Stimulated activated naive CD4-positive, alpha-beta T cell treated with Interleukin-2 at 50 U/mL for 16 hours (primary cell): ENCODE data around the gene SLC29A3.

Experiments
- DNase-seq: peaks from one replicate; lab custom pipeline; 2025; lab: John Stamatoyannopoulos, UW

SLC29A3 gene

DNA sequence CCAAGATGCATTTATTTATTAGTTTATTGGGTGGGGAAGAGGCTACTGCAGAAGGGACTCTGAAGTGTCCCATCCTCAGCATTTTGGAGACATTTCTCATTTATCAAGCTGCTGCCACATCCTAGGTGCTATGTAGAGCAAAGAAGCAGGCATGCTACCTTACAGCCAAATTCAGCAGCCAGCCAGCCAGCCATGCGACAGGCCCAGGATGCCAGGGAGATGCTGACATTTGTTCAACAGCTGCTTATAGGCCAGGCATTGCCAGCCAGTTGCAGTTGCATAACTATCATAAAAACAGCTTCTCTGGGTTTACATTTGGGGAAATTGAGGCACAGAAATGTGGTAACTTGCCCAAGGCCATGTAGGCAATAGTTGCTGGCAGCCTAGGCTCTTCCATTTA lies 2.3 kb downstream of the SLC29A3 start:
- no peak for DNase-seq

DNA sequence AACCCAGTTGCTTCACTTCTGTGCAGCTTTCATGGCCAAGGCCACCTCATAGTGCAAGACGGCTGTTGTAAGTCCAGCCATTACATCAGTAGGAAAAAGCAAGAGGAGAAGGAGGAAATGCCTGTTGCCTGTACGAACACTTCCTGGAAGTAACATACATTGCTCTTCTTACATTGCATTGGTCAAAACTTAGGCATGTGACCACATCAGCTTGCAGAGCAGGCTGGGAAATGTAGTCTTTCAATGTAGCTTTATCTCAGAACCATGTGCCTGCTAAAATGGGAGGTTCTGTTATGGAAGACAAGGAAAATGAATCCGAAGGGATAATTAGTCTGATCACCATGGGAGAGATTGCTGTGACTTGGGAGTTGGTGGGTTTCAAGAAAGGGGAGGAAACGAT lies 4.3 kb downstream of the SLC29A3 start:
- no peak for DNase-seq

- DNase-seq = no peak
These were observed 5.7 kb downstream of the SLC29A3 start for GRCh38 chr10:71324743-71325142.

DNA sequence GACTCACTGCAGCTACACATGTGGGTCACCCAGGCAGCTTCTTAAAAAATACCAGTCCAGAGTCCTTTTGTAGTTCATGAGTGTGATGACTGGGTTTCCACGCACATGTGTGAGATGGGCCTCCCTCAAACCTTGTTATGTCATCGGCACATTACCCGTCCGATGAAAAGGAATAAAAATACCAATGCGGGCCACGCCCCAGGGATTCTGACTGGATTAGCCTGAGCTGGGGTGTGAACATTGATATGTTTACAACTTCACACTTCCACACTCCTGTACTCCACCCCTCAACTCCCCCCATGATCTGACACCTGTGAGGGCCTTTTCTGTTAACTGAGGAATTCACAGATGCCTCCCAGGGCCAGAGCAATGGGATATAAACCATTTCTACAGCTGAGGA lies 6.2 kb downstream of the SLC29A3 start:
- DNase-seq = no peak

GRCh38 chr10:71326464-71326881 lies 7.4 kb downstream of the SLC29A3 start:
- no peak for DNase-seq

GRCh38 chr10:71330789-71331404 lies 11.8 kb downstream of the SLC29A3 start:
- no peak for DNase-seq

GRCh38 chr10:71331736-71332135 lies 12.7 kb downstream of the SLC29A3 start:
- no peak for DNase-seq

DNA sequence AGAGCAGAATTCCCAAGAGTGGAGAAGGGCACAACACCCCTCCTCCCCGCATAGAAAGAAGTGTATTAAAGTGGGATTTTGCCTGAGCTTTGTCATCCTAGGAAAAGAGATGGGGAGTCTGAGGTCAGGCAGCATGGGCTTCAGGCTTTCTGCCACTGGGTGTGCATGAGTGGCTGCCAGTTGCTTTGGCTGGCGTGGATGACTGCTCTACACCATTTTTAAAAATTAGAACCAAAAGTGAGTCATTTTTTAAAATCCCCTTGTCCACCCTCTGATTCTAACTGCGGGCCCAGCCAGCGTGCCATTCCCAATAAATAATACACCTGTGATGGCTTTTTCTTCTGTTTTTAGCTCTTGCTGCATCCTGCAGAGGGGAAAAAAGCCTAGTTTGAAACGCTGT lies 13.4 kb downstream of the SLC29A3 start:
- DNase-seq = no peak

GRCh38 chr10:71333129-71333887 lies 14.2 kb downstream of the SLC29A3 start:
- no peak for DNase-seq

GRCh38 chr10:71334221-71334791 lies 15.2 kb downstream of the SLC29A3 start:
- no peak for DNase-seq

GRCh38 chr10:71335173-71335708 lies 16.2 kb downstream of the SLC29A3 start:
- no peak for DNase-seq

DNA sequence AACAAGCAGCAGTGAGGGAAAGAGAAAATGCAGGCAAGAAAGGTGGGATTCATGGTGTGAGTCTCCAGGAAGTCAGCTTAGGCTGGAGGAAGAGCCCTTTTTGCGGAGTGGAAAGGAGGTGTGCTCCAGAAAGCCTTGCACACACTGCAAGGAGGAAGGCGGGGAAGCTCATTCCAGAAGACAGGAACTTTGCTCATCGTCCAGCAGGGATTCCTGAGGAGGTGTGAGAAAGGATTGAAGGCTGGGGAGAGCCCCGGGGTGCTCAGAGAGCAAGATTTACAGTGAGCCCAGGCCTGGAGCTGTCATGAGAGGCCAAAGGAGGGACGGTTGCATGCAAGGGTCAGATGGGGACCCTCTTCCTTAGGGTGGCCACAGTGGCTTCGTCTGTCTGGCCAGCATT lies 17.6 kb downstream of the SLC29A3 start:
- DNase-seq = no peak

GRCh38 chr10:71337219-71337701 lies 18.2 kb downstream of the SLC29A3 start:
- no peak for DNase-seq

GRCh38 chr10:71338728-71339495 lies 19.9 kb downstream of the SLC29A3 start:
- DNase-seq = no peak

DNA sequence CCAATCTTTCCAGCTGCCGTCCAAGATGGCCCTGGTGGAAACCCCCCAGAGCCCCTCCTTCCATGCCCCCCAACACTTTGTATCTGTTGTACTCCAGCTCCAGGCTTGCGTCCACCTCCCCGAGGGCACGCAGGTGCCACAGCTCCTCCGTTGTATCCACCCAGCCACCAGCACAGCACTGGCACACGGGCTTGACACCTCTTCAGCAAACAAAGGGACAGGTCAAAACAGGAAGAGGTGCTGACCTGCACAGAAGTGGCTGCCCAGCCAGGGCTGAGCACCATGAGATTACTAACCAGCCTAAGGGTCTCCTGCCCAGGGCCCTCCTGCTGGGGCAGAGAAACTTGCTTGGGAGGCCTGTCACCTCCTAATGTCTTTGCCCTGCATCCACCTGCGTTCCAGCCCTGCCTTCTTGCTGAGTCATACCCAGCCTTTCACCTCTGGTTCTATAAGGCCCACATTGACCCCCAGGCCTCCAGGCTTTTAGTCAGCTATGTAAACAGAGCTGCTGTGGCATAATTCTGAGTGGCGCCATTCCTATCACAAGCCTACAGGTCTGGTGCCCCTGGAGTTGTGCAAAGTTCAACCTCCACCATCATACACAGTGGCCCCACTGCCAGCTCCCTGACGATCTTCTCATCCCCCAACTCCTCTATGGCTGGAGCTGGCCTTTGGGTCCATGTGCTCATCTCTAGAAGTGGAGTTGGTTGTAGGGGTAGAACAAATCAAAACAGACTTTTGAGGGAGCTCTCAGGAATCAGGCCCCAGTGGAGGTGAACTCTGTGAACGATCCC lies 20.9 kb downstream of the SLC29A3 start:
- DNase-seq = no peak

DNA sequence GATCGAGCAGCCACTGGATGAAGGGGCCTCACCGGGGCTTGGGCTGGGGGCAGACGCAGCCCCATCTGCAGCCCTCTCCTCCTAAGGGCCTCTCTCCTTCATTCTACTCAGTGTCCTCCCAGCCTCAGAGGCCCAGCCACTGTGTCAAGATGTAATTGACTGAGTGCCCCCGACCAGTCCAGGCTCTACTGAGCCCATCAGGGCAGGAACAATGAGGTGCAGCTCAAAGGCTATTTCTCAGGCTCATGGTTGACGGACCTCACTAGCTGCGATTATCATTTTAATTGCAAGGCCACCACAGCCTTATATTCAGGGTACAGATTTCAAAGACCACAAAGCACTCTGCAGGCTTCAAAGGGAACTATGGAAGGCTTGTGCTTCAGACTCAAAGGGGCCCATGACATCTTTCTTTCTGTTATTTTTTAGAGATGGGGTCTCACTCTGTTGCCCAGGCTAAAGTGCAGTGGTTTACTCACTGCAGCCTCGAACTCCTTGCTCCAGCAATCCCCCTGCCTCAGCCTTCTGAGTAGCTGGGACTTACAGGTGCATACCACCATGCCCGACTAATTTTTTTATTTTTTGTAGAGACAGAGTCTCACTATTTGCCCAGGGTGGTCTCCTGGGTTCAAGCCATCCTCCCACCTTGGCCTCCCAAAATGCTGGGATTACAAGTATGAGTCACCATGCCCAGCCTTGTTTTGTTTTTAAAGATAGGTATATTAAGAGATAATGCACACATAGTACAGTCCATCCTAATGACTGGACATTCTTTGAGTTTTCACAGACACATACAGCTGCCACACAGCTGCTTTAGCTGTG lies 23.7 kb downstream of the SLC29A3 start:
- DNase-seq = no peak

GRCh38 chr10:71343392-71343773 lies 24.3 kb downstream of the SLC29A3 start:
- no peak for DNase-seq

- DNase-seq = no peak
These were observed 25.3 kb downstream of the SLC29A3 start for GRCh38 chr10:71344154-71344925.

- no peak for DNase-seq
These were observed 26.0 kb downstream of the SLC29A3 start for GRCh38 chr10:71344993-71345480.

DNA sequence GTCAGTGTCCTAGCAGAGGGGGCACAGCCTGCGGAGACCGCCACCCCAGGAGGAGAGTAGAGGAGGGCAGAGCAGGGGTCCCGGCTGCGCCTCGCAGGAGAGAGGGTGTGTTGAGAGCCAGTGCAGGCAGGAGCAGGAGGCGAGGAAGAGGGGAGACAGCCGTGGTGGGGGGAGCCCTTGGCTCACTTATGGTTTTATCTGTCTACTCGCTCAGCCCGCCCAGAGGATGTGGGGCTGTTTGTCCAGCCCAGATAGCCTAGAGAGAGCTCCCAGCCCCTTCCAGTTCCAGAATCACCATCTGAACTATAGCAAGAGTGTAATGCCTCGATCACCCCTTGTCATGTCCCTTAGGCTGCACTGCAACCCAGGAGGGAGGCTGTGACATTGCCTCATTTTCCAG lies 26.6 kb downstream of the SLC29A3 start:
- DNase-seq = no peak
